Skeletal muscle satellite cell (primary cell): Measurements from ENCODE around the gene FGFBP1.

Experiments
- H3K27me3 ChIP-seq: 2 replicates; pipeline ENCODE4 v1.7.0; 2013; ENCODE audit warnings: low read length; ENCODE audit not compliant: control insufficient read depth, insufficient read depth
- H3K36me3 ChIP-seq: 2 replicates; pipeline ENCODE4 v1.7.0; 2013; ENCODE audit warnings: mild to moderate bottlenecking, control low read depth, low read length; ENCODE audit not compliant: insufficient read depth
- H3K4me1 ChIP-seq: 2 replicates; pipeline ENCODE4 v1.7.0; 2013; ENCODE audit warnings: low read length; ENCODE audit not compliant: control insufficient read depth, insufficient read depth
- H3K4me2 ChIP-seq: 2 replicates; pipeline ENCODE4 v1.7.0; 2013; ENCODE audit warnings: mild to moderate bottlenecking, low read length
- H3K4me3 ChIP-seq: 2 replicates; pipeline ENCODE4 v1.7.0; 2013; ENCODE audit warnings: low read length
- H3K9ac ChIP-seq: 2 replicates; pipeline ENCODE4 v1.7.0; 2013; ENCODE audit warnings: mild to moderate bottlenecking, low read depth, low read length, moderate library complexity
- H3K9me3 ChIP-seq: replicated peaks from 2 replicates; pipeline ENCODE4 v1.7.0; 2013; ENCODE audit warnings: mild to moderate bottlenecking, control low read depth, low read length

The FGFBP1 gene

GRCh38 chr4:15890246-15890829, 48.2 kb downstream of the FGFBP1 start:
- H3K4me1 ChIP-seq: peaks cover 17% of the 10 kb centered on the region

DNA sequence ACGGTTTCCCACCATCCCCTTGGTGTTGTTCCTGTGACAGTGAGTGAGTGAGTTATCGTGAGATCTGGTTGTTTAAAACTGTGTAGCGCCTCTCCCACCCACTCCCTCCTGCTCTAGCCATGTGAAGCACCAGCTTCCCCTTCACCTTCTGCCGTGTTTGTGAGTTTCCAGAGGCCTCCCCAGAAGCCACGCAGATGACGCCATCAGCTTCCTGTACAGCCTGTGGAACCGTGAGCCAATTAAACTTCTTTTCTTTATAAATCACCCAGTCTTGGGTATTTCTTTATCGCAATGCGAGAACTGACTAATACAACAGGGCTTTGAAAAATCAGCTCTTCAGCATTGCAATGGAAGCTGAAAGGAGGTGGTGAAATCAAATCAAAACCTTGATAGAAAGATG, 50.0 kb downstream of the FGFBP1 start:
- Histone ChIP-seq H3K9ac (no peak overlapping the region), H3K4me1 (peaks cover 2% of the 10 kb centered on the region), H3K4me3 (no peak overlapping the region), H3K27me3 (peaks cover 20% of the 10 kb centered on the region), H3K36me3 (no peaks in the 10 kb centered on the region), H3K9me3 (no peaks in the 10 kb centered on the region), H3K4me2 (no peak overlapping the region)

More at GRCh38 chr4:15890246-15890829, 48.2 kb downstream of the FGFBP1 start:
- Histone ChIP-seq H3K4me2 (no peak overlapping the region), H3K9me3 (no peaks in the 10 kb centered on the region), H3K27me3 (peaks cover 11% of the 10 kb centered on the region), H3K4me3 (no peak overlapping the region), H3K9ac (no peak overlapping the region), H3K36me3 (no peaks in the 10 kb centered on the region)
